Measurements from ENCODE around the gene PPP1R3F.

DNA sequence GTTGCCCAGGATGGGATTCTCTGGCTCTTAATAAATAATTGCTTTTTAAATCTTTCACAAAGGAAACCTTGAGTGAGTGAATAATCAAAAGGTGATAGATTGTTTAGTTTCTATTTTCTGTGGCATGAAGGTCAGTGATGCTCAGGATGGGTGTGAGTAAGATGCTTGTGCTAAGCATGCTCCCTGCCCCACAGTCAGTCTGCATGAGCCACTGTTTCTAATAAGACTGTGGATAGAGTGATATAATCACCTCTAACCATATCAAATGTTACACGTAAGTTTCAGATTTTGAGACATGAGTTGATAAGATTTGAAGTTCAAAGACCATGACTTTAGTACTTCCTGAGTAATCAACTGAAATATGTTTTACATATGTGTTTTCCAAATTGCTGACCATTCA lies 31.1 kb downstream of the PPP1R3F start:
- TF ChIP-seq, protein P1, sequence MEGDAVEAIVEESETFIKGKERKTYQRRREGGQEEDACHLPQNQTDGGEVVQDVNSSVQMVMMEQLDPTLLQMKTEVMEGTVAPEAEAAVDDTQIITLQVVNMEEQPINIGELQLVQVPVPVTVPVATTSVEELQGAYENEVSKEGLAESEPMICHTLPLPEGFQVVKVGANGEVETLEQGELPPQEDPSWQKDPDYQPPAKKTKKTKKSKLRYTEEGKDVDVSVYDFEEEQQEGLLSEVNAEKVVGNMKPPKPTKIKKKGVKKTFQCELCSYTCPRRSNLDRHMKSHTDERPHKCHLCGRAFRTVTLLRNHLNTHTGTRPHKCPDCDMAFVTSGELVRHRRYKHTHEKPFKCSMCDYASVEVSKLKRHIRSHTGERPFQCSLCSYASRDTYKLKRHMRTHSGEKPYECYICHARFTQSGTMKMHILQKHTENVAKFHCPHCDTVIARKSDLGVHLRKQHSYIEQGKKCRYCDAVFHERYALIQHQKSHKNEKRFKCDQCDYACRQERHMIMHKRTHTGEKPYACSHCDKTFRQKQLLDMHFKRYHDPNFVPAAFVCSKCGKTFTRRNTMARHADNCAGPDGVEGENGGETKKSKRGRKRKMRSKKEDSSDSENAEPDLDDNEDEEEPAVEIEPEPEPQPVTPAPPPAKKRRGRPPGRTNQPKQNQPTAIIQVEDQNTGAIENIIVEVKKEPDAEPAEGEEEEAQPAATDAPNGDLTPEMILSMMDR (IDR thresholded peaks at IDR 0.05): no peak
- no peak for TF ChIP-seq POLR2A (IDR thresholded peaks at IDR 0.05)

Measured in esophagus squamous epithelium (tissue), 4 donors.